Smooth muscle cell (in vitro differentiated cells): ENCODE results near the gene NOP16. TPM values are rescaled to one million over a fixed set of nuclear protein-coding genes. Genes with fewer than 3 reads are reported as not detected.

Experiments used
- DNase-seq: peaks from one replicate; lab custom pipeline; 2025; ENCODE audit not compliant: unreplicated experiment; lab: John Stamatoyannopoulos, UW
- H2AFZ ChIP-seq: fragments of 200-600 bp; sonication (generic); 2 replicates; pipeline ENCODE4 v1.6.0; 2016; ENCODE audit warnings: antibody characterized with exemption, low read depth, mild to moderate bottlenecking
- H3F3A ChIP-seq: fragments of 200-600 bp; sonication (generic); 2 replicates; pipeline ENCODE4 v1.6.0; 2017; ENCODE audit warnings: antibody characterized with exemption, low read depth
- H3K27ac ChIP-seq: fragments of 200-600 bp; sonication (generic); 2 replicates; pipeline ENCODE4 v1.5.1; 2016; ENCODE audit warnings: low read depth, mild to moderate bottlenecking
- H3K27me3 ChIP-seq: fragments of 200-600 bp; sonication (generic); 2 replicates; pipeline ENCODE4 v1.6.1; 2016; ENCODE audit warnings: low read depth, mild to moderate bottlenecking
- H3K36me3 ChIP-seq: fragments of 200-600 bp; sonication (generic); 2 replicates; pipeline ENCODE4 v1.5.1; 2016; ENCODE audit warnings: low read depth
- H3K4me1 ChIP-seq: fragments of 200-600 bp; sonication (generic); 2 replicates; pipeline ENCODE4 v1.5.1; 2016; ENCODE audit warnings: low read depth
- H3K4me2 ChIP-seq: fragments of 200-600 bp; sonication (generic); 2 replicates; pipeline ENCODE4 v1.6.0; 2016; ENCODE audit warnings: mild to moderate bottlenecking
- H3K4me3 ChIP-seq: fragments of 200-600 bp; sonication (generic); 2 replicates; pipeline ENCODE4 v1.5.1; 2016; ENCODE audit warnings: mild to moderate bottlenecking
- H3K79me2 ChIP-seq: fragments of 200-600 bp; sonication (generic); 2 replicates; pipeline ENCODE4 v1.6.0; 2016; ENCODE audit warnings: low read depth, mild to moderate bottlenecking
- H3K9ac ChIP-seq: fragments of 200-600 bp; sonication (generic); 2 replicates; pipeline ENCODE4 v1.6.0; 2016; ENCODE audit warnings: low read depth
- H3K9me3 ChIP-seq: fragments of 200-600 bp; sonication (generic); replicated peaks from 2 replicates; pipeline ENCODE4 v1.5.1; 2016; ENCODE audit warnings: low read depth
- H4K20me1 ChIP-seq: fragments of 200-600 bp; sonication (generic); 2 replicates; pipeline ENCODE4 v1.6.0; 2016; ENCODE audit warnings: low read depth
- CTCF ChIP-seq: fragments of 200-600 bp; sonication (generic); IDR thresholded peaks from 2 replicates; pipeline ENCODE4 v1.5.1; 2017; ENCODE audit warnings: borderline replicate concordance, mild to moderate bottlenecking, antibody characterized with exemption; ENCODE audit not compliant: insufficient read depth, poor library complexity, severe bottlenecking
- WGBS: methylation state at CpG from one replicate; pipeline ENCODE4 v1.1.7; 2016; ENCODE audit warnings: low lambda C conversion rate; 5-methylcytosine and 5-hydroxymethylcytosine counted together
- polyA plus RNA-seq: library from polyadenylated mRNA; unstranded; fragments of >200 nt; fragmentation: Nextera tagmentation; extraction: Ambion mirVana; gene quantifications from 2 replicates; pipeline ENCODE4 v1.2.1, GENCODE V29; 2016
- total RNA-seq: library from RNA; depleted of rRNA; stranded (reverse); fragments of >200 nt; gene quantifications from 2 replicates; pipeline ENCODE4 v1.2.3, GENCODE V29; 2014

Gene NOP16
- total and polyA plus RNA-seq, 2 experiments from 2014 or later = 10.7 to 27.9 TPM

GRCh38 chr5:176352116-176352878, 36.1 kb downstream of the NOP16 start:
- Histone ChIP-seq H2AFZ (no peak overlapping the region), H3K4me3 (no peak overlapping the region), H3K9ac (no peak overlapping the region), H3K4me2 (no peak overlapping the region), H3K27ac (peak overlapping the region; percentile 7), H3K36me3 (peaks cover 4% of the 10 kb centered on the region), H3F3A (no peaks in the 10 kb centered on the region), H4K20me1 (peaks cover 88% of the 10 kb centered on the region), H3K79me2 (peaks cover 45% of the 10 kb centered on the region), H3K4me1 (no peaks in the 10 kb centered on the region), H3K27me3 (no peaks in the 10 kb centered on the region), H3K9me3 (no peaks in the 10 kb centered on the region)
- 74% methylated on average over 5 of the region's 5 CpGs for WGBS
- DNase-seq = no peak
- no peak for TF ChIP-seq CTCF

GRCh38 chr5:176350416-176350815, 38.0 kb downstream of the NOP16 start:
- peaks cover 7% of the 10 kb centered on the region for H3K36me3 ChIP-seq

GRCh38 chr5:176342766-176343458, 45.5 kb downstream of the NOP16 start:
- no peaks in the 10 kb centered on the region for H3K79me2 ChIP-seq
- H3K36me3 ChIP-seq = peaks cover 7% of the 10 kb centered on the region
- TF ChIP-seq CTCF = no peak
- 98% methylated on average over 2 of the region's 2 CpGs for WGBS
- H3K9me3 ChIP-seq = no peaks in the 10 kb centered on the region
- no peak overlapping the region for H3K9ac ChIP-seq
- H3K4me3 ChIP-seq = no peak overlapping the region
- H3K27ac ChIP-seq = no peak overlapping the region
- no peak overlapping the region for H2AFZ ChIP-seq
- no peaks in the 10 kb centered on the region for H3K27me3 ChIP-seq
- no peak overlapping the region for H3K4me2 ChIP-seq
- no peaks in the 10 kb centered on the region for H4K20me1 ChIP-seq
- H3K4me1 ChIP-seq = no peaks in the 10 kb centered on the region
- no peaks in the 10 kb centered on the region for H3F3A ChIP-seq
- DNase-seq = no peak

More at GRCh38 chr5:176350416-176350815, 38.0 kb downstream of the NOP16 start:
- no peak for TF ChIP-seq CTCF
- peaks cover 70% of the 10 kb centered on the region for H4K20me1 ChIP-seq
- no peak for DNase-seq
- no peaks in the 10 kb centered on the region for H3F3A ChIP-seq
- no peak overlapping the region for H2AFZ ChIP-seq
- no peaks in the 10 kb centered on the region for H3K9me3 ChIP-seq
- no peak overlapping the region for H3K27ac ChIP-seq
- 98% methylated on average over 8 of the region's 8 CpGs for WGBS
- H3K4me1 ChIP-seq = no peaks in the 10 kb centered on the region
- H3K27me3 ChIP-seq = no peaks in the 10 kb centered on the region
- H3K79me2 ChIP-seq = peaks cover 28% of the 10 kb centered on the region
- H3K4me2 ChIP-seq = no peak overlapping the region
- no peak overlapping the region for H3K4me3 ChIP-seq
- no peak overlapping the region for H3K9ac ChIP-seq
